ENCODE measurements around the gene ARHGAP31.

ARHGAP31 gene

DNA sequence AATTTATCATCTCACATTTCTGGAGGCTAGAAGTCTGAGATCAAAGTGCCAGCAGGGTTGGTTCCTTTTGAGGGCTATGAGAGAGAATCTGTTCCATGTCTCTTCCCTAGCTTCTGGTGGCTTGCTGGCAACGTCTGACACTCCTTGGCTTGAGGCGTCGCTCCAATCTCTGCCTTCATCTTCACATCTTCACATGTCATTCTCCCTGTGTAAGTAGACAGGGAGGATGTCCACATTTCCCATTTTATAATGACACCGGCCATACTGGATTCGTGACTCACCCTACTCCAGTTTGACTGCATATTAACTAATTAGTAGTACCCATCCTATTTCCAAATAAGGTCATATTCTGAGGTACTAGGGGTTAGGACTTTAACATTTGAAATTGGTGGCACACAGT is 17.5 kb upstream of the ARHGAP31 start:
- Histone ChIP-seq H3K4me3 (ENCODE audit: insufficient read depth, low read depth, low read length, poor library complexity, severe bottlenecking) (no peak overlapping the region), H3K4me1 (ENCODE audit: control insufficient read depth, insufficient read depth, low read length, poor library complexity, severe bottlenecking) (no peaks in the 10 kb centered on the region), H3K27me3 (replicated peaks; ENCODE audit: control insufficient read depth, insufficient read depth, low read length, poor library complexity, severe bottlenecking) (no peaks in the 10 kb centered on the region), H3K27ac (ENCODE audit: insufficient read depth, low read length, poor library complexity, severe bottlenecking) (no peak overlapping the region), H3K9me3 (ENCODE audit: control insufficient read depth, low read length) (no peaks in the 10 kb centered on the region), H3K36me3 (ENCODE audit: control insufficient read depth, insufficient read depth, low read length) (no peaks in the 10 kb centered on the region)
- no peak for DNase-seq

DNA sequence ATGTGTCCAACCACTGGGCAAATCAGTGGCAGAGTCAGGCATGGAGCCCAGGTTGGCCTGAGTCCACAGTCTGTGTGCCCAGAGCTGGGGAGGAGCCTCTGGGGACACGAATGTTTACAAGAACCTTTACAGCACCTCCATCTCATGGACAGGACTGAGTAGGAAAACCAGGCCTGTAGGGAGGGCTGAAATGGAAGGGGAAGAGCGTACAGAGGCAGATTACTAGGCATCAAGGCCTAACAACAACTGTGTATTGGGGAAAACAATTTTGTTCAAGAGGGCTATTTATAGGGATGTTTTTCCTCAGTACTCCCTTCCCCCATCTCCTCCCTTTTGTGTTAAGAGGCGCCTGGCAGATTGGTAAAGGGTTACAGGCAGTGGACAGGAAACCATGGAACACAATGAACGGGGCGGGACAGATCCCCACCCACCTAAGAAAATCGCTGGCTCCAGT is 15.1 kb upstream of the ARHGAP31 start:
- Histone ChIP-seq H3K9me3 (ENCODE audit: control insufficient read depth, low read length) (no peaks in the 10 kb centered on the region), H3K27ac (ENCODE audit: insufficient read depth, low read length, poor library complexity, severe bottlenecking) (no peak overlapping the region), H3K4me3 (ENCODE audit: insufficient read depth, low read depth, low read length, poor library complexity, severe bottlenecking) (no peak overlapping the region), H3K4me1 (ENCODE audit: control insufficient read depth, insufficient read depth, low read length, poor library complexity, severe bottlenecking) (no peaks in the 10 kb centered on the region), H3K36me3 (ENCODE audit: control insufficient read depth, insufficient read depth, low read length) (no peaks in the 10 kb centered on the region), H3K27me3 (replicated peaks; ENCODE audit: control insufficient read depth, insufficient read depth, low read length, poor library complexity, severe bottlenecking) (no peaks in the 10 kb centered on the region)
- DNase-seq: no peak

DNA sequence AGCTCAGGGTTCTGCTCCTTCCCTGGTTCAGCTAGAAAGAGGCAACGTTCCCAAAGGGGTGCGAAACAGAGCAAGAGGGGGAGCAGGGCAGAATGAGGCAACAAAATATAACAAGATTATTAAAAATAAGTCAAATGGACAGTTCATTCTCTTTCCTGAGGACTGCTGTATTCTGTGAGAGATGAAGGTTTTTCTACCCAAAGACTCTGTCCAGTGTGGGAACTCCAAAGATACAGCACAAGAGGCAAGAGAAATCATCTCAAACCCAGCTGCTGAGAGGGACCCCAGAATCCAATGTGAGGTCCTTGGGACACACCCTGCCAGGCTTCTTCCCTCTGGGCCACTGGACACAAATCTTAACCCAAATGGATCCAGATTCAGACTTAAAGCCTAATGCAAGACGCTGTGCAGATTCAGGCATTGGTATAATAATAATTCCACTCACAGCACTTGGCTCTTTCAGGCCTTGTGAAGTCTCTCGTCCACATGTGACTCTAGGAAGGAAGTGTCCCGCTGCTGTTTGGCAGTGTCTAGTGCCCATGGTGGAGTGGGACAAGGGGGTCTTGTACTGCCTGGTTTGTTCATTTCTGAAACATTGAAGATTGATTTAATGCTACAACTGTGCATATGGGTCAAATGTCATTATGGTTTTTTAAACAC is 14.5 kb upstream of the ARHGAP31 start:
- Histone ChIP-seq H3K36me3 (ENCODE audit: control insufficient read depth, insufficient read depth, low read length) (no peaks in the 10 kb centered on the region), H3K27ac (ENCODE audit: insufficient read depth, low read length, poor library complexity, severe bottlenecking) (no peak overlapping the region), H3K9me3 (ENCODE audit: control insufficient read depth, low read length) (no peaks in the 10 kb centered on the region), H3K4me1 (ENCODE audit: control insufficient read depth, insufficient read depth, low read length, poor library complexity, severe bottlenecking) (no peaks in the 10 kb centered on the region), H3K4me3 (ENCODE audit: insufficient read depth, low read depth, low read length, poor library complexity, severe bottlenecking) (no peak overlapping the region), H3K27me3 (replicated peaks; ENCODE audit: control insufficient read depth, insufficient read depth, low read length, poor library complexity, severe bottlenecking) (no peaks in the 10 kb centered on the region)
- no peak for DNase-seq

DNA sequence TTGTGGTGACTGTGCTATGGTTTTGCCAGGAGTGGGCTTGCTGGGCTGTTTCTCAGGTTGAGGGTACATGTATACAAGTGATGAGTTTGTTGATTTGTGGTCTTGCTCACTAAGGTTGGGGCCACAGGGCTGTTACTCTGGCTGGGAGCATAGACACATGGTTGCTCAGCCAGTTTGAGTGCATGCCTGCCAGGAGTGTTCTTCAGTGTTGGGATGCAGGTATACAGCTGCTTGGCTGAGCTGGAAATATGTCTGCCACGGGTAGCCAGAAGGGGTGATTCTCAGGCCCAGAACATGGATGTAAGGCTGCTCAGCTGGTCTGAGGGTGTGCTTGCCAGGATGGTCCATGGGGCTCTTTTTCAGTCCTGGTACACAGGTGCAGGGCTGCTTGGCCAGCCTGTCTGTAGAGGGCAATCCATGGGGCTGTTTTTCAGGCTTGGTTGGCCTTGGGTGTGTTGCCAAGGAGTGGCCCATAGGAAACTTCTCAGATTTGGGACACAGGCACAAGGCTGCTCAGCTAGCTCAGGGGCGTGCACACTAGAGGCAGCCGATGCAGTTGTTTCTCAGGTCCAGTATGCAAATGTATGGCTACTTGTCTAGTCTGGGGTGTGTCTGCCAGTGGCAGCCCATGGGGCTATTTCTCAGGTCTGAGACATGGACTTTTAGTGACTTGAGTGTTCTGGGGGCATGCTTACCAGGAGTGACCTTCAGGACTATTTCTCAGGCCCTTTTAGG is 5.3 kb upstream of the ARHGAP31 start:
- peaks cover 16% of the 10 kb centered on the region for H3K4me1 ChIP-seq (ENCODE audit: control insufficient read depth, insufficient read depth, low read length, poor library complexity, severe bottlenecking)
- no peaks in the 10 kb centered on the region for H3K36me3 ChIP-seq (ENCODE audit: control insufficient read depth, insufficient read depth, low read length)
- no peaks in the 10 kb centered on the region for H3K9me3 ChIP-seq (ENCODE audit: control insufficient read depth, low read length)
- no peak for DNase-seq
- H3K4me3 ChIP-seq (ENCODE audit: insufficient read depth, low read depth, low read length, poor library complexity, severe bottlenecking): no peak overlapping the region
- H3K27me3 ChIP-seq (replicated peaks; ENCODE audit: control insufficient read depth, insufficient read depth, low read length, poor library complexity, severe bottlenecking): no peaks in the 10 kb centered on the region
- no peak overlapping the region for H3K27ac ChIP-seq (ENCODE audit: insufficient read depth, low read length, poor library complexity, severe bottlenecking)

DNA sequence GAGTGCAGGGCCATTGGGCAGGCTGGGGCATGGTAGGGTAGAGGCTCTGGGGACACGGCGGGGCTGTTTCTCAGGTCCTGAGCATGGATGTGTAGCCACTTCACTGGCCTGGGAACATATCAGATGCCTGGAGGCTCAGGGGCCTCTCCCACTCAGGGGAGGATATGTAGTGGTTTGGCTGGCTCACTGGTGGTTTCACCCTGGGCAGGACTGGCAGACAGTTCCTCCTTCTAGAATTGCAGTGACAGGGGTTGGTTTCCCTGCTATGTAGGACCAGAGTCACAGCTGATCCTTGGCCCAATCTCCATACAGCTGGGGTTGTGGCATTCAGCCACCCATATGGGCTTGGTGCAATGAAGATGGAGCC is 4.8 kb upstream of the ARHGAP31 start:
- Histone ChIP-seq H3K36me3 (ENCODE audit: control insufficient read depth, insufficient read depth, low read length) (no peaks in the 10 kb centered on the region), H3K27ac (ENCODE audit: insufficient read depth, low read length, poor library complexity, severe bottlenecking) (no peak overlapping the region), H3K4me3 (ENCODE audit: insufficient read depth, low read depth, low read length, poor library complexity, severe bottlenecking) (no peak overlapping the region), H3K27me3 (replicated peaks; ENCODE audit: control insufficient read depth, insufficient read depth, low read length, poor library complexity, severe bottlenecking) (no peaks in the 10 kb centered on the region), H3K4me1 (ENCODE audit: control insufficient read depth, insufficient read depth, low read length, poor library complexity, severe bottlenecking) (peaks cover 16% of the 10 kb centered on the region), H3K9me3 (ENCODE audit: control insufficient read depth, low read length) (no peaks in the 10 kb centered on the region)
- no peak for DNase-seq

DNA sequence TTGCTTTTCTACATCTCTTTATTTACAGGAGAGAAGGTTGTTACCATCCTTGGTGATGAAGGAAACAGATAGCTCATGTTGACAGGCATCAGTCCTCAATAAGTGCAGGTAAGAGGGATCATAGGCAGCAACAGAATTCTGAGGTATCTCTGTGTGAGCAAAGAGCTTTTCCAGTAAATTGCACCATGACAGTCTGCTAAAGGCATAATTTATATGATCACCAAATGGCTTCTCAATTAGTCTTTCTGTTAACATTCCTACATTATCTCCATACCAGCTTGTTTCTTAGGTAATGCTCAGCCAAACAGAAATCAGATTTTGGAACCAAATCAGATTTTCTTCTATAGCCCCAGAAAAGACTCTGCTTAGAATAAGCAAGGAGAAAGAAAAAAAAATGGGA is 3.6 kb upstream of the ARHGAP31 start:
- no peak overlapping the region for H3K27ac ChIP-seq (ENCODE audit: insufficient read depth, low read length, poor library complexity, severe bottlenecking)
- no peaks in the 10 kb centered on the region for H3K9me3 ChIP-seq (ENCODE audit: control insufficient read depth, low read length)
- no peaks in the 10 kb centered on the region for H3K36me3 ChIP-seq (ENCODE audit: control insufficient read depth, insufficient read depth, low read length)
- no peaks in the 10 kb centered on the region for H3K27me3 ChIP-seq (replicated peaks; ENCODE audit: control insufficient read depth, insufficient read depth, low read length, poor library complexity, severe bottlenecking)
- H3K4me3 ChIP-seq (ENCODE audit: insufficient read depth, low read depth, low read length, poor library complexity, severe bottlenecking): no peak overlapping the region
- H3K4me1 ChIP-seq (ENCODE audit: control insufficient read depth, insufficient read depth, low read length, poor library complexity, severe bottlenecking): peaks cover 19% of the 10 kb centered on the region
- DNase-seq: no peak

DNA sequence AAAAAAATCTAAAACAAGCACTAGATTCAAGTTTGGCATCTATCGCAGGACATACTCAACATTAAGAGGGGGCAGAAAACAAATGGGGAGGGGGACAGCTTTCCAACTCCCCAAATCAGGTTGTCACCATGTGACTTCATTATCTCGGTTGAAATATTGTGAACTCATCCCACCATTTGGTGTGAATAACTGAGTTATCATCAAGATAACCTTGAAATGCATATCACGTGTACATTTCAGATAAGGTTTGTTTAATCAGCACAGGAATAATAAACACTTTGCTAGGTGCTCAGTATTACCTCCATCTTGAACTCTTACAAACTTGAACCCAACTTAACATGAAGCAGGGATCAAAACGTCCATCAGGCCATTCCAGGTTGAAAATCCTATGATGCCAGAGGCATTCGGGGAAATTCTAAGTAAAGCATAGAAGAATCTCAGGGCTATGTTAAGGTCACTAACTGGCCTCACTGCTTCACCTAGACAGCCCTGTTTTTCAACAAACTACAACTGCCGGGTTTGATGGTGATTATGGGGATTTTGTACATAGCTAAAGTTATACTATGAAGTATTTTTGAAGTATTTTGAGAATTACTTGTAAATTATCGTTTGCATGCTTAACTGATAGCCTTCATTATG is 3.0 kb upstream of the ARHGAP31 start:
- no peak overlapping the region for H3K27ac ChIP-seq (ENCODE audit: insufficient read depth, low read length, poor library complexity, severe bottlenecking)
- H3K4me3 ChIP-seq (ENCODE audit: insufficient read depth, low read depth, low read length, poor library complexity, severe bottlenecking): no peak overlapping the region
- no peaks in the 10 kb centered on the region for H3K27me3 ChIP-seq (replicated peaks; ENCODE audit: control insufficient read depth, insufficient read depth, low read length, poor library complexity, severe bottlenecking)
- DNase-seq: no peak
- H3K4me1 ChIP-seq (ENCODE audit: control insufficient read depth, insufficient read depth, low read length, poor library complexity, severe bottlenecking): peaks cover 22% of the 10 kb centered on the region
- no peaks in the 10 kb centered on the region for H3K9me3 ChIP-seq (ENCODE audit: control insufficient read depth, low read length)
- no peaks in the 10 kb centered on the region for H3K36me3 ChIP-seq (ENCODE audit: control insufficient read depth, insufficient read depth, low read length)

DNA sequence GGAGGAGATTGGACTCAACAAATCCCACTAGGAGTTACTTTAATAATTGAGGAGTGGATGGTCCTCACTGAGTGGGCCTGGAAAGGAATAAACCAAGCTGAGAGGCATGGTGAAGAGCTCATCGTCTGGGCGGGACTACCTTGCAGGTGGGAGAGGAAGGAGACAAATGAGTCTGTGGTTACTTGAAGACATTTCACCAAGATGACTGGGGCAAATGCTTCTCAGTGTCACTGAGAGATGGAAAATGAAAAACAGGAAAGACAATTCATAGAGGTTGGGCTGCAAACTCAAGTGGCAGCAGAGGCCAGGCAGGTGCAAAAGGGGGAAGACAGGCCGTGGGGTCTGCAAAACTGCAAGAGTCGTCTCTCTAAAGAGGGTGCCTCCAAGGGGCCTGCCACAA is 1.5 kb upstream of the ARHGAP31 start:
- Histone ChIP-seq H3K36me3 (ENCODE audit: control insufficient read depth, insufficient read depth, low read length) (no peaks in the 10 kb centered on the region), H3K4me3 (ENCODE audit: insufficient read depth, low read depth, low read length, poor library complexity, severe bottlenecking) (no peak overlapping the region), H3K27ac (ENCODE audit: insufficient read depth, low read length, poor library complexity, severe bottlenecking) (peak overlapping the region; percentile 98), H3K4me1 (ENCODE audit: control insufficient read depth, insufficient read depth, low read length, poor library complexity, severe bottlenecking) (peaks cover 30% of the 10 kb centered on the region), H3K9me3 (ENCODE audit: control insufficient read depth, low read length) (no peaks in the 10 kb centered on the region), H3K27me3 (replicated peaks; ENCODE audit: control insufficient read depth, insufficient read depth, low read length, poor library complexity, severe bottlenecking) (no peaks in the 10 kb centered on the region)
- DNase-seq: no peak

DNA sequence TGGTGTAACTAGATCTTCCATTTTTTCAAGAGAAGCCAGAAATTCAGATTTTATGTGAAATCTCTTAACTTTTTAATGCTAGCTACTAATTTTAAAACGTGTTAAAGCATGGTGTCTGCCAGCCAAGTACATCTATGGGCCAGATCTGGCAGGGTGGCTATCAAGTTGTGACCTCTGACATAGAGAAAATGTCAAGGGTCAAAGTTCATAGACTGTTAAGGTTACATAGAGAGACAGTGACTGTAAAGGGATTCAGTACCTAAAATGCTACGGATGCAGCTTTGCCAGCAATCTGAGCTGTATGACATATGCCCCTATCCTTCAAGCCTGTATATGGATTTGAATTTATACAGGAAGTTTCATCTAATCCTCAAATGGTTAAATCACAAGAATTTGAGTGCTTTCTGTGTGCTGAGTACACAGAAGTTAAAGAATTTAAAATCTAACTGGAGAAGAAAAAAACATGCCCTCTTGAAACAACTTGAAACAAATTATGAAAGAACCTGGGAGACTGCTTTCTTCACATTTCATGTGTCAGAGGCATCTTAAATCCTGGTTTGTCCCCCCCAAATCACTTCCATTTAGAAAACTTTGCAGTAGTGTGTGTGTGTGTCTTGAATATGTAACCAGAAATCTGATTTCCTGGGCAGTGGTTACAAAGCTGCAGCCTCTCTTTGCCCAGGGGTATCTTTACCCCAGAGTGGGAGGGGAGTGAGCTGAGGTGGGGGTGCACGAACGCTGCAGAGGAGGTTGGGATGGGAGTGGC is 895 bp upstream of the ARHGAP31 start:
- DNase-seq: no peak
- peak overlapping the region; percentile 68 for H3K4me3 ChIP-seq (ENCODE audit: insufficient read depth, low read depth, low read length, poor library complexity, severe bottlenecking)
- H3K27ac ChIP-seq (ENCODE audit: insufficient read depth, low read length, poor library complexity, severe bottlenecking): peak overlapping the region; percentile 98
- no peaks in the 10 kb centered on the region for H3K27me3 ChIP-seq (replicated peaks; ENCODE audit: control insufficient read depth, insufficient read depth, low read length, poor library complexity, severe bottlenecking)
- peaks cover 30% of the 10 kb centered on the region for H3K4me1 ChIP-seq (ENCODE audit: control insufficient read depth, insufficient read depth, low read length, poor library complexity, severe bottlenecking)
- H3K9me3 ChIP-seq (ENCODE audit: control insufficient read depth, low read length): no peaks in the 10 kb centered on the region
- no peaks in the 10 kb centered on the region for H3K36me3 ChIP-seq (ENCODE audit: control insufficient read depth, insufficient read depth, low read length)
